GF-D8 (cell line): ENCODE measurements around the gene PUM1.

ENCODE experiments used
- DNase-seq: peaks from one replicate; lab custom pipeline; 2025; lab: John Stamatoyannopoulos, UW

Gene PUM1

DNA sequence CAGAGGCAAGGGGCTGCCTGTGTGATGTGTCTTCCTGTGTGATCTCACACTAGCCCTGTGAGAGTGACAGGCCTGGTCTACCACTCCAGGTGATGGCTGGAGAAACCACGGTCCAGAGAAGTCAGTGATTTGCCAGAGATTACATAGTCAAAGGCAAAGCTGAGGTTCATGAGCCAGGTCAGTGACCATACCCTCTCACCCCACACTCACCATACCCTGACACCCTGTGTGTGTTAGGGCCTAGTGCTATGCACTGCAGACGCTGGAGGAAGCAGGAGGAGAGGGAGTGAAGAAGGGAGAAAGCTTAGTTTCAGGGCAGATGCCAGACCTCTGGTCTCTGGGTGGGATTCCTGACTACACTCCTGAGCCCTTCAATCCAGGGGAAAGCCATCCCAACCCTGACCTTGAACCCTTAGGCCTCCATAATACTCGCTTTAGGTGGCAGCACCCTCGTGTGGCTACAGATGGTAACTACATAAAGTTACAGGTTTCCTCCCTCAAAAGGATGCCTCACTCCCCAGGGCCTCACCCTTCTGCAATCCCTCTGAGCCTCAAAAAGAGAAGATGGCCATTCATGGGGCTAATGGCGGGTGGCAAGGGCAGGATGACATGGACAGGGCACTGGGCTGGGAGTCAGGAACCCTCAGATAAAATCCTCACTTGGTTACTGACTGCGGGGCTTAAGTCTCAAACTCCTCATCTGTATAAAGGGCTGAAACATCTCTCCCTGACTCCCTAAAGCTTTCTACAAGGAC is 136.2 kb downstream of the PUM1 start:
- peak; percentile 10 for DNase-seq

DNA sequence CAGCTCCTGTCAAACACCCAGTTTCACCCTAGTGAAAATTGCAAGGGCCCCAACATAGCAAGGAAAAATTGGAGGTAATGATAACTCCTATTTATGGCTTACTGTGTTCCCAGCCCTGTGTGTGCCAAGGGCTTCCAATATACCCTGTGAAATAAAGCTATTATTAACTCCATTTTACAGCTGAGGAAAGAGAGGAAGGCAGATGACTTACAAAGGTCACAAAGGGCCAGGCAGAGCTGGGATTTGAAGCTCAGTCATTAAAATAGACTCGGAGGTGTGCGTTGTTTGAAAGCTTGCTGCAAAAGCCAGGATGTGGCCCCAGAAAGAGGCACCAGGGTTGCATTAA is 136.8 kb downstream of the PUM1 start:
- DNase-seq = no peak

DNA sequence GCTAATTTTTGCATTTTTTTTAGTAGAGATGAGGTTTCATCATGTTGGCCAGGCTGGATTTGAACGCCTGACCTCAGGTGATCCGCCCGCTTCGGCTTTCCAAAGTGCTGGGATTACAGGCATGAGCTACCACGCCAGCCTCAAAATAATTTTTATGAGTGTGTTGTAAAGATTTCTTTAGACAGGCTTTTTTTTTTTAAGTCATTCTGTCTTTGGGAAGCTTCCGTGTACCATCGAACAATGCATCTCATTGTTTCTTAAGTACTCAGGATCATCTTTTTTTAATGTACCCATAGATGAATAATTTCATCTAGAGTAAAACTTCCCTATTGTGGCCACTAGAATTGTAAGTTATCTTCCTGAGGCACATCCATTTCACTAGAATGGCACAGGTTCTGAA is 137.3 kb downstream of the PUM1 start:
- no peak for DNase-seq

DNA sequence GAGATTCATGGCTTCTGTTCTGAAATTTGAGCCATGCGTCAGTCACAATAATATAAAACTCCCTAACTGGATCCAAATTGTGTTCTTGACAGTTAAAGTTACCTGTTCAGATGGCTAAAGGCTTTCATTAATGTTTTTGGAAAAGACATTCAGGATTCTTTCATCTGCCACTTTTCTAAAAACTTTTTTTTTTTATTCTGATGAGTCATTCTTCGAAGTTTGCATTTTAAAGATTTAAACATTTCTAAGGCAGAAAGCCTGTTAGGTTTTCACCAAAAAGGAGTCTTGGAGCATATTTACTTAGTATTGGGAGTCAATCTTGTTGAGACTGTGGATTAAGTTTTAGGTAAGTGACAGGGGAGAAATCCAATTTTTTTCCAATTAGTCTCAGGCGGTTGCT is 138.1 kb downstream of the PUM1 start:
- no peak for DNase-seq

DNA sequence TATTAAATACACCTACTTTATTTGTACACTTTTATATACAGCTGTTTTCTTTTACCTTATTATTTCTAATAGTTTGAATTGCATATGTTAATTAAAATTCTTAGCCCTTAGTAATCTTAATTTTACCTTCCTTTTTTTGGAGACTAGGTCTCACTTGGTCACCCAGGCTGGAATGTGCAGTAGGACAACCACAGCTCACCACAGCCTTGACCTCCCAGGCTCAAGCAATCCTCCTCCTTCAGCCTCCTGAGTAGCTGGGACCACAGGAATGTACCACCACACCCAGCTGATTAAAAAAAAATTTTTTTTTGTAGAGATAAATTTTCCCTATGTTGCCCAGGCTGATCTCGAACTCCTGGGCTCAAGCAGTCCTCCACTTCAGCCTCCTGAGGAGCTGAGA is 141.9 kb downstream of the PUM1 start:
- DNase-seq = no peak

DNA sequence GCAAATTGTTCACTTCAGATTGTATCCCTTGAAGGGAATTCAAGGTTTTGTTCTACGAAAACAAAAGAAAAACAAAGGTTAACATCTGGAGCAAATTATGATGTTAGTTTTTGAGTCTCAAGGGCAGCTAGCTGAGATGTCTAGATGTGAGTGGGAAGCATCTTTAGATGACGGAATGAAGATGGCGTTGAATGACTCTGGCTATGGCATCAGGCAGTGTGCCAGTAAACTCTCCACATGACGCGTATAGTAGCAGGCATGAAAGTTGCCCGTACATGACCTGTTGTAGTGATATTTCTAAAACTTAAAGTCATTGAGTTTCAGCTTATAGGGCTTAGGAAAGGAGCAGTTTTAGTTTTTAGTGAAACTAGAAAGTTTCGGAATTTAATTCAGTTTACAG is 144.7 kb downstream of the PUM1 start:
- DNase-seq = no peak

DNA sequence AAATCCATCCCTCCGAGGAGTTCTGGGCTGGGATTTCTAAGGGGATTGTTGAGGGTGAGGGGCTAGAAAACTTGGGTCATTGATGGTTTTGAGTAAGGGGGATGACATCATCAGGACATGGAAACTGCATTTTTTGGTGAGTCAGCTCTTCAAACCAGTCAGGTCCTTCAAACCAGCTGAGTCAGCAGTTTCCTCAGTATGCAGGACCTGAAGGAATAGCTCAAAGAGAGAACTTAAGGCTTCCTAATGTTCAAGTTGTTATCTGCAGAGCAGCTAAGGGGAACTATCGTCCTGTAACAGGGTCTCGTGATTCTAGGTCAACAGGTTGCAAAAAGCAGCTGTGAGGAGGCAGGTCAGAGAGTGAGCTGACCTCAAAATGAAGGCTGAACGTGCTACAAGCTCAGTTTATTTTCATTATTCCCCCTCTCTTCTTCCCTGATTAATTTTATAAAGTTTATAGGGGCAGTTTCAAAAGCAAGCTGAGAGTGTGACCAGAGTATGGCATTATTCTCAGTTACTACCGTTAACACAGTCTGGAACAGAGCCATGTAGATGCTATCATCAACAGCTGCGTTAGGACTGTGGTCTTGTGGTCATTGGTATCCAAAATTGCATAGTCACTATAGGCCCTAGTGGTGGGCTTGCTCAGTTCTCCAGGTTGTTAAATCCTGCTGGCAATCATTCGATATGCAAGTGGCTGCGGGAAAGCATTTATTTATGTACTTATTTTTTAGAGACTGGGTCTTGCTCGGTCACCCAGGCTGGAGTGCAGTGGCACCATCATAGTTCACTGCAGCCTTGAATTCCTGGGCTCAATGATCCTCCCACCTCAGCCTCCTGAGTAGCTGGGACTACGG is 146.3 kb downstream of the PUM1 start:
- peak; percentile 95 for DNase-seq

DNA sequence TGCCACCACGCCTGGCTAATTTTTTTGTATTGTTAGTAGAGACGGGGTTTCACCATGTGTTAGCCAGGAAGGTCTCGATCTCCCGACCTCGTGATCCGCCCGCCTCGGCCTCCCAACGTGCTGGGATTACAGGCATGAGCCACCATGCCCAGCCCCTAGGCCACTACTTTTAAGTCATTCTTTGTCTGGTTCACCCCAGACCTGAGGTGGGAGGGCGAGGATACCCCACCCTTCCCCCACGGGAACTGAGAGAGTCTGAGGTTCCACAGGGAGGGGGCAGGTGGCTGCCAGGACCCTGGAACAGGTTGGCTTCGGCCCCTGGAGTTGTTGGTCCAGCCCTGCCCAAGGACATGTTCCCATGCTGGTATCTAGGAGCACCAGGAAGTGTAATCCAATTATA is 149.2 kb downstream of the PUM1 start:
- no peak for DNase-seq

DNA sequence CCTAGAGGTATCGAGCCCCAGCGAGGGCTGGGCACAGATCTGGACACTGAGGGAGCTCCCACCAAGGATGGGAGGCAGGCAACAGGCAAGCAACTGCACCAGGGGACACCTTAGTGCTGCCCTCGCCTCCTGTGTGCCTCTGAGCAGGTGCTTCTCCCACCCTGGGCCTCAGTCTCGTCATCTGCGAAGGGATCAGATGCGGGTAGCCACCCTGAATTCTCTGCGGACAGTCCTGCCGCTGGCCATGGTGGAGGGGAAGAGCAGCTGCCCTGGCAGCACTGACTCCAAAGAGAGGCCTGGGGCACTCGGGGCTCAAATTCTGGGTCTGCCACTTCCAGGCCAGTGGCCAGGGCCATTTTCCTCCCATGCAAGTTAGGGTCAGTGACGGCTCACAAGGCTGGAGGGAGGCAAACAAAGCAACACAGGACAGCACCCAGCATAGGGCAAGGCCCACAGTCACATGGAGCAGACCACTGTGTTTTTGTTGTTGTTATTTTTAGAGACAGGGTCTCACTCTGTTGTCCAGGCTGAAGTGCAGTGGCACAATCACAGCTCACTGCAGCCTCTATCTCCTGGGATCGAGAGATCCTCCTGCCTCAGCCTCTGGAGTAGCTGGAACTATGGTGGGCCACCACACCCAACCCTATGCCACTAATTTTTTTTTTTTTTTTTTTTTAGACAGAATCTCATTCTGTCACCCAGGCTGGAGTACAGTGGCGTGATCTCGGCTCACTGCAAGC is 149.9 kb downstream of the PUM1 start:
- no peak for DNase-seq

DNA sequence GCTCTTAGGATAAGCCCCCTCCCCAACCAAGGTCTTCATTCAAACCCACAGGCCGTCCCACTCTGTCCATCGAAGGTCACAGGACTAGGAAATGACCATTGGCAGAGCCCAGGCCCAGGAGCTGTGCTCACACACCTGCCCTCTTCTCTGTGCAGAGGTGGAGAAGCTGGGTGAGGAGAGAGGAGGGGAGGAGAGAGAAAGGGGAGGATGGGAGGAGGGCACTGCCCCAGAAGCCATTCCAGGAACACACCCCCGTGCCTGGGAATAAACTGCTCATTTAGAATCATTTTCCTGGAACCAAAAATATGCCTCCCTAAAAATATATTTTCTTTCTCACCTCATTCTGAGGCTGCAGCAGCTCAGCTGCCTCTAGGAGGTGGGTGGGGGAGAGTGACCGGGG is 150.6 kb downstream of the PUM1 start:
- no peak for DNase-seq

DNA sequence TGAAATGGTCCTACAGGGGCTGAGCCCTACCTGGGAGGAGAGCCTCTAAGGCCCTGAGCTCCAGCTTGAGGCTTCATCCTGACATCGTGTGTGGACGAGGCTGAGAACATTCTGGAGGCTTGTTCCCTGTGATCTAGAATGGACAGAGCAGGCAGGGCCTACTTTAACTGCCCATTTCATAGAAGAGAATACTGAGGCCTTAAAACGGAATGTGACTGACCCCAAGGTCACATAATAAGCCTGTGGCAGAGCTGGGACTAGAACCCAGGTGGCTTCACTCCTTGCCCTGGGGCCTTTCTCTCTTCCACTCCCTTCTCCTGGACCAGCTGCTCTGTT is 151.0 kb downstream of the PUM1 start:
- DNase-seq = no peak

DNA sequence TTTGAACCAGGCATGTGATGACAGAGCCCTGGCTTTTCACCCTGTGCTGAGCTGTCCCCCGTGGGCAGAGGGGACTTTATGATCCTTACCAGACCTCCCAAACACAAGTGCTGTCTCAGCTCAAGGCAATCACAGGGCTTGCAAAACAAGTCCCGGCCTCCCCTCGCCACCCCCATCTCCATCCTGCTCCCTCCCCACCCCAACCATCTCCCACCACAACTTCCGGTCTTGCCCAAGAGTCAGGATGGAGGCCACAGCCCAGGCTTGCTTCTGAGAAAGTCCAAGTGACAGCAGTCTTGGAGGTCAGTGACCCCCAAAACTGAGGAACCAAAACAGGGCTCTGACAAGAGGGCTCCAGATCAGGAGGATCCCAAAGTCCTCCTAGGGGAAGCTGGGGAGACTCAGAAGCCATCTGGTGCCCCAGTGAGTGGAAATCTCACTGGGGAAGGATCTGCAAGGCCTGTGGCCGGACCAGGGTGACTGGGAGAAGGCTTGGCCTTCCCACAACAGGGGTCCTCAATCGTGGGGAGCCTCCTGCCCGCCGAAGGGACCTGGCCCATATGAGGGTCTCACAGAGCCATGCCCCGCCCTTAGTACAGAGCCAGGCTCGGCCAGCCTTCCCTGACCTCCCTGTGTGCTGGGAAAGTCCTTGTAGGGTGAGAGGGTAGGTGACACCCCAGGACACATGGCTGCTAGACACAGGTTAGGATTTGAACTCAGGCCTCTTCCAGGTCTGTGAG is 152.4 kb downstream of the PUM1 start:
- peak; percentile 55 for DNase-seq

DNA sequence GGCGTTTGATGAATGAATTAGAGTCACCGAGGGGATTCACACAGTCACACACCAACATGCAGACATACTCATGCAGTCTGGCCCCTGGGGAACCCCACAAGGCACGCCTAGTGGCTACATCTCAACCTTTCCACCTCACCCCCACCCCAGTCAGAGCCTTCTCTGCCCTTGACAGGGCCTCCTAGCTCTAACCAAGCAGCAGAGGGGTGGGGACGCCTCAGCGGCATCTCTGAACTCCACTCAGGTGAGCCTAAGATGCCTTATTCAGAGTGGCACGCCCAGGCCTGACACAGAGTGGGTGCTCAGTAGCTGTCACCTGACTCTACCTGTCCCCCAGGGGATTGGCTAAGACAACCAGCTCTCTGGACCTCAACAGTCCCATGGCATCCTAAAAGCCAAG is 153.3 kb downstream of the PUM1 start:
- DNase-seq = no peak

DNA sequence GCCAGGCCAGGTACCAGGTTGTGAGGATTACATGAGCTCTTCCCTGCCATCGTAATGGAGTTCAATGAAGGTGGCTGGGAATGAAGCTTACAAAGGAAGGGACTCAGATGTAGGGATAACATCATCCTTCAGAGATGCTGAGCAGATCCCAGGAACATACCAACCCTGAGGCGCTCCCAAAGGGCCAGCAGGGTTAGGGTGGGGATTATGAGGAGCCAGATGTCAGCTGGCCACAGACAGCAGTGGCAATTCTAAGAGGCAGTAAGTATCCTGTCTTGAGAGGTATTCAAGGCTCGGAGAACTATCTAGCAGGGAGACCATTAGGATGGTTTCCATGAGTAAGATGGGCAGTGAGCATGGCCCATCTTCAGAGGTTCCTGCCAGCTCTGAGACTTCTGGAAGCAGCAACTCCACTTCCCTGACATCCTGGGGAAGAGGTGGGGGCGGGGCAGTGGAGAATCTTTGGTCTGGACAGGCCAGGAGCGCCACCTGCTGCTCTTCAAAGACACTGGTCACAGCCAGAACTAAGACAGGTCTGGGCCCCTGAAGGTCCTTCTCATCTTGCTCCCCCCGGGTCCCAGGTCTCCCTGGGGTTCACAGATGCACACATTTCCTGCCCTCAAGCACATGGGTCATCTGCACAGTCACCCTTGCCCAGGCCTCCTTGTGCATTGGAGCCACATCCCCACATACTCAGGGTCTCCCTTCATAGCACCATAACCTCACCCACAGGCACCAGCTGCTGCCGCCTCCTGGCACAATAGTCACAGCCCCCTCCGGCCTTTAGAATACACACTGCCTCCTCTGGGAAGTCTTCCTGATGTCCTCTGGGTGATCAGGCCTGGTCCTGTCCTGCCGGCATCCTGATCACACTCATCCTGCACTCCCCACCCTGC is 154.2 kb downstream of the PUM1 start:
- peak; percentile 10 for DNase-seq

DNA sequence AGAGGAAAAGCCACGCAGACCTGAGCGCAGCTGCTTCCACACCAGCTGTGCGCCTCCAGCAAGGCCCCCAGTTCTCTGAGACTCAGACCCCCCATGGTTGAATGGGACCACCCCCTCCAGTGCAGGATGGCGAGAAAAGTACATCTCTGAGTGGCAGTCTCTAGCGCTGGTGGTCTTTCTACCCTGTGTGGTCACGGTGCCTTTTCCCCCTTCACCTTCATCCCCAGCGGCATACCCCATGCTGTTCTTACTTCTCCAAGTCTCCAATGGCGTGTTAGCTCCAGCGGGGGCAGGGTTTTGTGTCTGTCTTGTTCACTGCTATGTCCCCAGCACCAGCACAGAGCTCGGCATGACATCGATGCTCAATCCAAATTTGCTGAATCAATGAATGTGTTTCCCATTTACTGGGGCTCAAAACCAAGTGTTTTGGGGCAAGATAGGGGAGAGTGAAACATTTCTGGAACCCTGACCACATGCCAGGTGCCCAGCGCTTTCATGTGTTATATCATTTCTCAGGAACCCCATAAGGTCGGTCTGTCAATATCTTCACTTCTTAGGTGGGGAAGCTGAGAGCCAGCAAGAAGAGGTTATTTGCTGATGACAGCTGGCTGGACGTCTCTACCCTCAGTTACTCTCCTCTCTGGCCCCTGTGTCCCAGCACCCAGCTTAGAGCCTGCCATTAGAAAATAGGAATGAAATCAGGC is 156.0 kb downstream of the PUM1 start:
- no peak for DNase-seq

DNA sequence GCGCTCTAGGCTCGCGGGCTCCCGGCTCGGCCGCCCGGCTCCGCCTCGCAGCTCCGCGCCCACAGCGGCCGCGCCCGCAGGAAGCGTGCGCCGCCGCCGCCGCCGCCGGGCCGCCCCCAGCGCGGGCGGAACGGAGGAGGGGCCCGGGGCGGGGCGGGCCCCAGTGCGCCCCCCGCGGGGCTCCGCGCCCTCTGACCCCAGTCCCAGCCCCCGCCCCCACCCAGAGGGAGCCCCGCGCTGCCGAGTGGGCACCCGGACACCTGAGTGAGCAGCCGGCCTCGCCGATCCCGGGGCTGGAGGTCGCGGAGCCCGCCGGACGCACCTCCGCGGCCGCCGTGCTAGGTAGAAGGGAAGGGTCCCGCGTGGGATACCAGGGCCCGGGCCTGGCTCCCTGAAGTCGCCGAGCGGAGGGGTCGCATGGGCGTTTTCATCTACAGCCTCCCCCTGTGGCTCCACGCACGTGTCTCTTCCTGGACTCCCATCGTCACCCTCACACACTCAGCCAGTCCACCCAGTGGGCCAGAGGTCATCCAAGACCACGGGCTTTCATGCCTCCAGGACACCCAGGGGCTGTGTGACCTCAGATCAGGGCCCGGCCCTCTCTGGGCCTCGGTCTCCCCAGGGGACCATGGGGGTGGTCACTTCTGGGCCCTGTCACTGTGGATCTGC is 156.7 kb downstream of the PUM1 start, which contains the start of gene SDC3:
SDC3 (minus strand) TSS at position 63 of the 669 bp plus-strand sequence. CDS start 172 bp downstream, outside the sequence.
- DNase-seq = no peak

DNA sequence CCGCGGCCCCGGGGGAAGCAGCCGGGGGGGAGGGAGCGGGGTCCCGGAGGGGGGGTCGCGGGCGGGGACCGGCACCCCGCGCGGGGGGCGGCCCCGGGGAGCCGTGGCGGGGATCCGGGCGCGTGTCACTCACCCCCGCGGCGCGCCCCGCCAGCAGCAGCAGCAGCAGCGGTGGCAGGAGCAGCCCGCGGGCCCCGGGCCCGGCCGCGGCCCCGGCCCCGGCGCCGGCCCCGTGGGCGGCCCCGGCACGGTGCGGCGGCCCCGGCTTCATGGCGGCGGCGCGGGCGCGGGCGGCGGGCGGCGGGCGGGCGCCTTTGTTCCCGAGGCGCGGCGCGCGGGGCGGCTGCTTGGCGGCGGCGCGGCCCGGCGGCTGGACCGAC is 157.2 kb downstream of the PUM1 start:
- DNase-seq = no peak

DNA sequence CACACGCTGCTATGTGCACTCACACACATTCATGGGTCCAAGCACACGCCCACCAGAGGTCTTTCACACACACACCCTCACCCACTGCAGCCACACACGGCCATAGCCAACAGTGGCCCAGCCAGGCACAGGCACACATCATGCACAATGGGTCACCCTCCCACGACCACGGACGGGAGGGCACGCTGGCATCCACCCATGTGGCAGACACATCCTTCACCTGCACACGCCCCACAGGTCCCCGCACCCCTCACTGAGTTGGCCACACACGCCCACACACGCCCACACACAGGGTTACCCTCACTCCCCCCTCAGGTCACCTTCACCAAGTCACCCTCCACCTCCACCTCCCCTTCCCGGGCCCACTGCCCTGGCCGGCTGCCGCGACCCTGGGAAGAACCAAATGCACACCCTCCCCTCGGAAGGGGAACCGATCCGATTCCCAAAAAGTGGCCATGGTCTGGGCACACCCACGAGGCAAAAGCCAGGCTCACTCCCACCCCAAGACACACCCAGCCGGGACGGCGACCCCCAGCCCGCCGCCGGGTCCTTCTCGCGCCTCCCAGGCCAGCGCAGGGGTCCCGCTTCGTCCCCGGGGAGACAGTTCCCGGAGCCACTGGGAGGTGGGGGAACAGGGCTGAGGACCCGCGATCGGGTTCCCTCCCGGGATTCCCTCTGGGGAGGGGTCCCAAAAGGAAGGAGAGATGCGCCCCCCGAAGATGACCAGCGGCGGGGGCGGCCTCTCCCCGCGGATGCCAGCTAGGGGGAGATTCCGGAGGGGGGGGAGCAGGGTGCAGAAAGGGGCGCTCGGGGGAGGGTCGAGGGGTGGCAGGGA is 157.8 kb downstream of the PUM1 start:
- no peak for DNase-seq
